ENCODE measurements around the gene TCF15.
"Not testable (repeated sequence)": the region's sequence is repeated elsewhere in the genome, so short reads cannot be mapped to it uniquely, and the experiment has no call there.

Gene TCF15

GRCh38 chr20:642013-642397 is 31.9 kb upstream of the TCF15 start:
- DNase-seq = not testable (repeated sequence)

GRCh38 chr20:641516-641875 is 31.4 kb upstream of the TCF15 start:
- no peak for DNase-seq

- DNase-seq = no peak
Observed at GRCh38 chr20:640674-641515, 30.8 kb upstream of the TCF15 start.

- no peak for DNase-seq
Observed at GRCh38 chr20:638579-638978, 28.5 kb upstream of the TCF15 start.

GRCh38 chr20:637559-637958 is 27.4 kb upstream of the TCF15 start:
- no peak for DNase-seq

- DNase-seq = no peak
Observed at GRCh38 chr20:635893-636338, 25.8 kb upstream of the TCF15 start.

- DNase-seq = no peak
Observed at GRCh38 chr20:635028-635892, 25.2 kb upstream of the TCF15 start.

- no peak for DNase-seq
Observed at GRCh38 chr20:634148-634925, 24.2 kb upstream of the TCF15 start.

- DNase-seq = no peak
Observed at GRCh38 chr20:631101-631500, 21.0 kb upstream of the TCF15 start.

GRCh38 chr20:626579-626978 is 16.5 kb upstream of the TCF15 start:
- DNase-seq = no peak

- peak in 1 of 2 donors; percentile 70 for DNase-seq
Observed at GRCh38 chr20:625360-625932, 15.3 kb upstream of the TCF15 start.

GRCh38 chr20:623704-624103 is 13.6 kb upstream of the TCF15 start:
- no peak for DNase-seq

GRCh38 chr20:623021-623420 is 12.9 kb upstream of the TCF15 start:
- DNase-seq = no peak

GRCh38 chr20:622161-622560 is 12.1 kb upstream of the TCF15 start:
- DNase-seq = no peak

GRCh38 chr20:621125-621756 is 11.1 kb upstream of the TCF15 start:
- no peak for DNase-seq

GRCh38 chr20:620246-620645 is 10.1 kb upstream of the TCF15 start:
- DNase-seq = no peak

- no peak for DNase-seq
Observed at GRCh38 chr20:618980-619379, 8.9 kb upstream of the TCF15 start.

GRCh38 chr20:617934-618690 is 8.0 kb upstream of the TCF15 start:
- no peak for DNase-seq

- DNase-seq = no peak
Observed at GRCh38 chr20:615514-615913, 5.4 kb upstream of the TCF15 start.

- no peak for DNase-seq
Observed at GRCh38 chr20:611843-612185, 1.7 kb upstream of the TCF15 start.

- DNase-seq = no peak
Observed at GRCh38 chr20:611047-611842, 1.1 kb upstream of the TCF15 start.
